ENCODE data around the gene CDH19.

DNA sequence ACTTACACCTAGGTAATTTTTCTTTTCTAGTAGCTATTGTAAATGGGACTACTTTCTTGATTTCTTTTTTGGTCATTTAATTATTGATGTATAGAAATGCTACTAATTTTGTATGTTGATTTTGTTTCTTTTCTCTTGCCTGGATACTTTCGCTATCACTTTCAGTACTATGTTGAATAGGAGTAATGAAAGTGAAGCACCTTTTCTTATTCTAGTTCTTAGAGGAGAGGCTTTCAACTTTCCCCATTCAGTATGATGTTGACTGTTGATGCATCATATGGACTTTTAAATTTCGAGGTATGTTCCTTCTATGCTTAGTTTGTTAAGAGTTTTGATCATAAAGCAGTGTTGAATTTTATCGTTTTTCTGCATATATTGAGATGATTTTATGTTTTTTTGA lies 142.5 kb downstream of the CDH19 start:
- TF ChIP-seq POLR2A (IDR thresholded peaks at IDR 0.05) = no peak
- no peak for TF ChIP-seq CTCF (IDR thresholded peaks at IDR 0.05)
